ENCODE data around the gene CNIH4. TPM values are rescaled to one million over a fixed set of nuclear protein-coding genes. Genes with fewer than 3 reads are reported as not detected.
"Not testable (repeated sequence)": the region's sequence is repeated elsewhere in the genome, so short reads cannot be mapped to it uniquely, and the experiment has no call there.

The CNIH4 gene
- total RNA-seq, 1 donor from 2014 or later = 70.3 TPM

- H3K36me3 ChIP-seq (ENCODE audit: control insufficient read depth, insufficient read depth, low read length) = peaks cover 10% of the 10 kb centered on the region
- no peaks in the 10 kb centered on the region for H3K27me3 ChIP-seq (ENCODE audit: control insufficient read depth, insufficient read depth, low read length)
- no peak for DNase-seq (ENCODE audit: low read depth)
- H3K4me3 ChIP-seq (ENCODE audit: low read depth, low read length) = no peak overlapping the region
- TF ChIP-seq CTCF (IDR thresholded peaks at IDR 0.05; ENCODE audit: insufficient read depth, low read length, severe bottlenecking) = no peak
- FAIRE-seq = no peak
Observed at GRCh38 chr1:224408294-224408590, 51.6 kb downstream of the CNIH4 start.

GRCh38 chr1:224411766-224412165 lies 55.1 kb downstream of the CNIH4 start:
- DNase-seq (ENCODE audit: low read depth) = no peak
- no peak overlapping the region for H3K4me3 ChIP-seq (ENCODE audit: low read depth, low read length)
- no peaks in the 10 kb centered on the region for H3K27me3 ChIP-seq (ENCODE audit: control insufficient read depth, insufficient read depth, low read length)
- H3K36me3 ChIP-seq (ENCODE audit: control insufficient read depth, insufficient read depth, low read length) = peaks cover 7% of the 10 kb centered on the region
- no peak for TF ChIP-seq CTCF (IDR thresholded peaks at IDR 0.05; ENCODE audit: insufficient read depth, low read length, severe bottlenecking)
- FAIRE-seq = no peak

GRCh38 chr1:224420106-224420505 lies 63.4 kb downstream of the CNIH4 start:
- DNase-seq (ENCODE audit: low read depth) (no peak), FAIRE-seq (no peak)
- Histone ChIP-seq H3K4me3 (ENCODE audit: low read depth, low read length) (no peak overlapping the region), H3K36me3 (ENCODE audit: control insufficient read depth, insufficient read depth, low read length) (peaks cover 27% of the 10 kb centered on the region), H3K27me3 (ENCODE audit: control insufficient read depth, insufficient read depth, low read length) (no peaks in the 10 kb centered on the region)
- no peak for TF ChIP-seq CTCF (IDR thresholded peaks at IDR 0.05; ENCODE audit: insufficient read depth, low read length, severe bottlenecking)

GRCh38 chr1:224425279-224425884 lies 68.7 kb downstream of the CNIH4 start:
- Histone ChIP-seq H3K4me3 (ENCODE audit: low read depth, low read length) (no peak overlapping the region), H3K36me3 (ENCODE audit: control insufficient read depth, insufficient read depth, low read length) (peaks cover 17% of the 10 kb centered on the region), H3K27me3 (ENCODE audit: control insufficient read depth, insufficient read depth, low read length) (no peaks in the 10 kb centered on the region)
- FAIRE-seq = no peak
- DNase-seq (ENCODE audit: low read depth) = no peak
- no peak for TF ChIP-seq CTCF (IDR thresholded peaks at IDR 0.05; ENCODE audit: insufficient read depth, low read length, severe bottlenecking)

GRCh38 chr1:224426869-224427268 lies 70.2 kb downstream of the CNIH4 start:
- not testable (repeated sequence) for H3K27me3 ChIP-seq (ENCODE audit: control insufficient read depth, insufficient read depth, low read length); H3K4me3 ChIP-seq (ENCODE audit: low read depth, low read length); DNase-seq (ENCODE audit: low read depth); FAIRE-seq
- H3K36me3 ChIP-seq (ENCODE audit: control insufficient read depth, insufficient read depth, low read length) = peaks cover 13% of the 10 kb centered on the region

GRCh38 chr1:224427346-224427745 lies 70.7 kb downstream of the CNIH4 start:
- DNase-seq (ENCODE audit: low read depth) (no peak), FAIRE-seq (no peak)
- Histone ChIP-seq H3K4me3 (ENCODE audit: low read depth, low read length) (no peak overlapping the region), H3K36me3 (ENCODE audit: control insufficient read depth, insufficient read depth, low read length) (peaks cover 9% of the 10 kb centered on the region), H3K27me3 (ENCODE audit: control insufficient read depth, insufficient read depth, low read length) (no peaks in the 10 kb centered on the region)
- no peak for TF ChIP-seq CTCF (IDR thresholded peaks at IDR 0.05; ENCODE audit: insufficient read depth, low read length, severe bottlenecking)

GRCh38 chr1:224428713-224429112 lies 72.0 kb downstream of the CNIH4 start:
- not testable (repeated sequence) for DNase-seq (ENCODE audit: low read depth); FAIRE-seq; H3K36me3 ChIP-seq (ENCODE audit: control insufficient read depth, insufficient read depth, low read length); H3K4me3 ChIP-seq (ENCODE audit: low read depth, low read length); H3K27me3 ChIP-seq (ENCODE audit: control insufficient read depth, insufficient read depth, low read length)
